GM13977 (cell line): ENCODE results near the gene MYH6.

Experiments
- DNase-seq: peaks from one replicate; pipeline ENCODE4 v3.0.0; 2012; ENCODE audit warnings: low spot score
- CTCF ChIP-seq: IDR thresholded peaks from 2 replicates; pipeline ENCODE4 v1.5.1; 2012; ENCODE audit warnings: mild to moderate bottlenecking, control low read depth; ENCODE audit not compliant: insufficient read depth; ENCODE audit errors: extremely low read depth, missing control alignments
- in situ Hi-C: fragments of 300-500 bp; cut with MboI; formaldehyde crosslinking; loops from one replicate; pipeline ENCODE4 v1.12.0; 2022; ENCODE audit warnings: low sequenced_read_pairs, low pct_unique_long_range_greater_than_20kb, mixed read lengths, inconsistent platforms; ENCODE audit not compliant: unreplicated experiment

MYH6 gene

DNA sequence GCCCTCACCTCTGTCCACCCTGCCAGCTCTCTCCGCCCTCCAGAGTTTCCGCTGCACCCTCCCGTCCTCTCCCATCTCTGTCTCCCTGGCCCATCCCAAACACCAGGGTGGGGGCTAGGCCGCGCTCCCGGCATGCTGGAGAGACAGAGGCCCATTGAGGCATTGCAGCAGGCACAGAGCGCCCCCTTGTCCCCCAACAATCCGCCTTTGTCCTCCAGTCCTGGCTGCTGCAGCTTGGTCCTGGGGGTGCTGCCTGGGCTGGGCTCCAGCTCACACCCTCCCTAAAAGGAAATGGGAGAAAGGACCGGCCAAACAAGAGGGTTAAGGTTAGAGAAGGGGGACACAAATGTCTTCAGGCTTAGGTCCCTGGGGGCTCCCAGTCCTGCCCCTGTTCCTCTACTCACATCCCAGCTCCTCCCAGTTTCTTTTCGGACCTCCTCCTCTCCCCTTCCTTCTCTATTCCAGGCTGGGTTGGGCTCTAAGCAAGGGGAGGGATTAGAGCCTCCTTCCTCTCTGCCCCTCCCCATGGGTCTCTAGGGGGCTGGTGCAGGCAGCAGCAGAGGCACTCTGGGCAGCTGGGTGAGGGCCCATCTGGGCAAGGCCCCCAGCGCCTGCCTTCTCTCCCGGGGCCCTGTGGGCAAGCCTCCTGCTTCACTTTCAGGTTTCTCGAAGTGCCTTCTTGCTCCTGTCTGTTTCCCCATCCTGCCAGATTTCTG is 31.4 kb downstream of the MYH6 start, which contains the start of gene CMTM5:
TSS of gene CMTM5 (plus strand) at position 565 of the 716 bp plus-strand sequence. CDS start 206 bp downstream, outside the sequence.
- in situ Hi-C loops = no loop called here
- TF ChIP-seq CTCF = no peak
- no peak for DNase-seq

DNA sequence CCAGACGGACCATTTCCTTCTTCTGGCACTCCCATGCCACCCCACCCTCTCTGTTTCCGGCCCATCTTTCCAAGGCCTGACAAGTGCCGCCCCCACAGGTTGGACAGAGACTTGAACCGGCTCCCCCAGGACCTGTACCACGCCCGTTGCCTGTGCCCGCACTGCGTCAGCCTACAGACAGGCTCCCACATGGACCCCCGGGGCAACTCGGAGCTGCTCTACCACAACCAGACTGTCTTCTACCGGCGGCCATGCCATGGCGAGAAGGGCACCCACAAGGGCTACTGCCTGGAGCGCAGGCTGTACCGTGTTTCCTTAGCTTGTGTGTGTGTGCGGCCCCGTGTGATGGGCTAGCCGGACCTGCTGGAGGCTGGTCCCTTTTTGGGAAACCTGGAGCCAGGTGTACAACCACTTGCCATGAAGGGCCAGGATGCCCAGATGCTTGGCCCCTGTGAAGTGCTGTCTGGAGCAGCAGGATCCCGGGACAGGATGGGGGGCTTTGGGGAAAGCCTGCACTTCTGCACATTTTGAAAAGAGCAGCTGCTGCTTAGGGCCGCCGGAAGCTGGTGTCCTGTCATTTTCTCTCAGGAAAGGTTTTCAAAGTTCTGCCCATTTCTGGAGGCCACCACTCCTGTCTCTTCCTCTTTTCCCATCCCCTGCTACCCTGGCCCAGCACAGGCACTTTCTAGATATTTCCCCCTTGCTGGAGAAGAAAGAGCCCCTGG is 32.4 kb downstream of the MYH6 start:
- DNase-seq = no peak
- in situ Hi-C loops = no loop called here
- TF ChIP-seq CTCF = no peak

- TF ChIP-seq CTCF = no peak
- in situ Hi-C loops = no loop called here
- DNase-seq = no peak
Measured at GRCh38 chr14:23373041-23373440, 35.0 kb downstream of the MYH6 start.

DNA sequence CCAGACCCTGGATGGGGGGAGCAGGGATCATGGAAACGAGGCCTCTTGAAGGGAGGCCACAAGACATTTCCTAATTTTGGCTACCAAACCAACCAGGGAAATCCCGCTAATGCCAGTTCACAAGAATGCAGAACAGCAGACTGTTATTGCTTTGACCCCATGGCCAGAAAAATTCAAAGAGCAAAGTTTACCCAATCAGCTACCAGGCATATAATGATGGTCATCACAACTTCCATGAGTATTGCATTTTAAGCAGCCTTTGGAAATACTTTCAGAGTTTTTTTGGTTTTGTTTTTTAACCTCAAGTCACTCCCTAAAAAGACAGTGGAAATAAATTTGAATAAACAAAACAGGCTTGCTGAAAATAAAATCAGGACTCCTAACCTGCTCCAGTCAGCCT is 35.6 kb downstream of the MYH6 start, which contains the start of gene IL25:
TSS of gene IL25 (plus strand) at position 301 of the 400 bp plus-strand sequence.
- no peak for TF ChIP-seq CTCF
- no peak for DNase-seq
- in situ Hi-C loops = no loop called here

GRCh38 chr14:23371865-23372264 is 36.2 kb downstream of the MYH6 start:
- in situ Hi-C loops = no loop called here
- TF ChIP-seq CTCF = no peak
- no peak for DNase-seq

- in situ Hi-C loops = no loop called here
- no peak for TF ChIP-seq CTCF
- no peak for DNase-seq
Measured at GRCh38 chr14:23370221-23370620, 37.9 kb downstream of the MYH6 start.
